Mucosa of gallbladder (tissue), 1 donor: ENCODE measurements around the gene CYP1B1. TPM values are rescaled to one million over a fixed set of nuclear protein-coding genes. Genes with fewer than 3 reads are reported as not detected.
A peak's percentile ranks its signal among the peaks of the same experiment; 100 is the strongest.
"Not testable (repeated sequence)": the region's sequence is repeated elsewhere in the genome, so short reads cannot be mapped to it uniquely, and the experiment has no call there.

ENCODE experiments used
- DNase-seq: peaks from one replicate; pipeline ENCODE4 v3.0.0-alpha.2; 2020; ENCODE audit warnings: low spot score
- total RNA-seq: library from RNA; stranded (reverse); gene quantifications from one replicate; pipeline ENCODE4 v1.2.1, GENCODE V29; 2021
- donor health status: DM: no; HTN: no; CAD: no.

Gene CYP1B1
- 25.4 TPM for total RNA-seq

DNA sequence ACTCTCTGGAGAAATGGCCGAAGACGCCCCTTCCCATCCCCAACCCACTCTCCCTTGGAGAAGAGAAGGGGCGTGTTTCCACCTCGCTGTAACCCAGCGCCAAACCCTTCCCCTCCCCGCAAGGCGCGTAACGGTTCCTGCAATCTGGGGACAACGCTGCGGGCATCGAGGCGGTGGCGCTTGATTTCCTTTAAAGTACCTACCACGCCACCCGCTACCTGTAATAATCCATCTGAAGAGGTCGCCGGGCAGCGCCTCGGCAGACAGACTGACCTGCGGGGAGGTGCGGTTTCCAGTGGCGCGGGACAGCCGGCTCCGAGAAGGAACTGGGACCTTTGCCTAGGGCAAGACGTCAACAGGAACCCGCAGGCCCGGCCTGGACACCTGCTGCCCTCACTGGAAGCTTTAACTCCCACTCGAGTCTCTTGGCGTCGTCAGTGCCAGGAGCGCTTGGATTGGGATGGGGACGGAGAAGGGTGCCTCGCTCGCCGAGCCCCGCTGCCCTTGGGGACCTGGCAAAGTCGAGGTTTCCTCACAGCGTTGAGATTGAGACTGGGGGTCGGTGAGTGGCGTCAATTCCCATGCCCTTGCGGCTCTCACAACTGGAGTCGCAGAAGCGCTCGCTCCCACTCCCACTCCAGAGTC lies at the start of gene CYP1B1:
Gene CYP1B1, minus strand, starts transcription at position 645 of the 645 bp plus-strand sequence. CDS start 763 bp downstream, outside the sequence.
- DNase-seq, result no peak

DNA sequence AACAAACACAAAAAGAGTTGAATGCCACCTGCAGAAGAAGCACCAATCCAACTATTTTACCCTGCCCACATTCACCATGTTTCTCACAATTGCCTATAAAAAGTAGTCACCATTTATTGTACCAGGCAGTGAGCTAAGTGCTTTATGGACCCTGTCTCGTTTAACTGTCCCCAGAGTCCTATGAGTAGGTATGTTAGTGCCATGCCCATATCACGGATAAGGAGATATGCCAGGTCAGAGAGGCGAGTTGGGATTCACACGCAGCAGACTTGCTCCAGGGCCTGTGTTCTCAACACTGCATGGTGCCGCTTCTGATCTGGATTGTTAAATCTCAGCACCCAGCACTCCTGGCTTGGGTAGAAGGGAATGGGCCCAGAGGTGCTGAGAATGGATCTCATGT lies 49.1 kb upstream of the CYP1B1 start:
- no peak for DNase-seq

DNA sequence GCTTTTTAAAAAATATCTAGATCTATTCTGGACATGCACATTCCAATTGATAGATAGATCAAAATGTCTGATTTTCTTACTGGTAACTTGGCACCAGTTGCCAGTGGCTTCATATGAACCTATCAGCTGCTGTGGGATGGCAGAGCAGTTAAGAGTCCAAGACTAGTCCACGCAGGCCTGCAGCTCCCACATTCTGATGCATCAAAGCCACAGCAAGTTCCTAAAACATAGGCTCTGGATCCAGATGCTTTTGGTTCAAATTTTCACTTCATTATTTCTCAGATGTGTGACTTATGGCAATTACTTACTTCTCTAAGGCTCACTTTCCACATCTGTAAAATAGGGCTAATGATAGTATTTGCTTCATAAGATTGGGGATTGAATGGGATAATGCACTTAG lies 48.0 kb upstream of the CYP1B1 start:
- DNase-seq, result no peak

DNA sequence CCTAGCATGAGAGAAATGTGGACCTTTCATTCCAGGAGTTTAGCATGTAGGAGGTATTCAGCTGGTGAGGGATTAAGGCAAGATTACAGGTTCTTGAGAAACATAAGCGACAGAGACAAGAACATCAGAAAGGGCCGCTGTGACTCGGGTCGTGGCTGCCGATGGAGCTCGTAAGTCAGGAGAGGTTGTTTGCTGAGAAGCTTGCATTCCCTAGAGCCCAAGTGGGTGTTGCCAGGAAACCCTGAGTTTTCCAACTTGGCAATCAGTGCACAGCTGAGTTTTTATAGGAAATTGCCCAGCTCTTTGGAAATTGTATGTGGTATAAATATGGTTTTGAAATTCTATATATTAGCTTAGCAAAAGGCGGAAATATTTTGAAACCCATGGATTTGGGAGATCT lies 46.4 kb upstream of the CYP1B1 start:
- DNase-seq, result no peak

DNA sequence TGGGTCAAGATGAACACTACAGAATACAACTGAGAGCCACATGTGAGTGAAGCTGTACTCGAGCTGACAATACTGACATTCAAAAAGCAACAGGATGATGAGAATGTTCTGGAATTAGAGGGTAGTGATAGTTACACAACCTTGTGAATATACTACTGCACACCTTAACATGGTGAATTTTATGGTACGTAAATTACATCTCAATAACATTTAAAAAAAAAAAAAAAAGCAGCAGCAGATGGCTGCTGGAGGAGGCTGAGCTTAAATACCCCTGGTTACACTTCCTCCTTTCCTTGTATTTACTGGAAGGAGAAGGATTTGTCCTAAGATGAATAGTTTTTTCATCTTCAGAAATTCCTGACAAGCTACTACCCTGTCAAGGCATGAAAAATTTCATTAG lies 45.5 kb upstream of the CYP1B1 start:
- DNase-seq, result no peak

DNA sequence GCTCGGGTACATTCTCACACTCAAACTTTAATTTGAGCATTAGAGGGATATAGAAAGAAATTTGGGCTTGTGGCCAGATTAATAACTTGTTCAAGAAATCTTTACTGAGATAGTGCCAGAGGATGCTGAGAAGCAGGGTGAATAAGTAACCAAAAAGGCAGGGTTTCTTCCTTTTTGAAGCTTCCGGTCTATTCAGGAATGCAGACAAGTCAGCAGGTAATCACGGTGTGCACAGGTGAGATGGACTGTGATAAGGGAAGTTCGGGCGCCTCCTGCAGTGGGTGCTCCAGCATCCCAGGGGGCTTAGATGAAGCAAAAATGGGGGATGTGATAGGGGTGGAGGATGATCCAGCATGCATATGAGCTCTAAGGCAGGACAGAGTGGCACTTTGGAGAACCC lies 44.9 kb upstream of the CYP1B1 start:
- no peak for DNase-seq

DNA sequence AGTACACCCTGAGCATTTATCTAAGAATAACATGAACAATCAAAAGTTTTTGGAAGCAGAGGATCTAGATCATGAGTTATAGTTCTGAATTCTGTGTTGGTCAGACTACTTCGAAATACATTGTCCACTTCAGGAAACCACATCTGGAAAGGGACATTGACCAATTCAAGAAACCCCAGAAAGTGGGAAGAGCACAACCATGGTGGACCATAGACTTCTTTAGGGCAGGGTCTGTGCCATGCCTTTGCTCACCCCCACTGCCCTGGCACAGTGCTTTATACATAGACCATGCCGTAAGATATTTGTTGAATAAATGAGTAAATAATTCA lies 44.3 kb upstream of the CYP1B1 start:
- no peak for DNase-seq

DNA sequence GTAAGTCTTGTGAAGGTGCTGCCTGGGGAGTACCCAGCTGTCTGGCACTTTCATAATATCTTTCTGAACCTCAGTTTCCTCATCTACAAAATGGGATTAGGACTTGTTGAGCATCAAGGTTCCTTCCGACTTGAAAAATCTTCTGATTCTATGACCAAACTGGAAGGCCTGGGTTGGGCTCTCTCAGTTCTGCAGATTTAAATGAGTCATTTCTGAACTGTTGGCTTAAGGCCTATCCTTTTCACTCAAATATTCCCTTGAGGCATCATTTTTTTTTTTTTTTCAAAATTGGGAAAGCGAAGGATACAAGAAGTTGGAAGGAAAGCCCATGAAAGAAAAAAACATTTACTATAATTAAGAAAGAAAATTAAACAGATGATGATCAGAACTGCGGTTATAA lies 40.8 kb upstream of the CYP1B1 start:
- DNase-seq, result no peak

DNA sequence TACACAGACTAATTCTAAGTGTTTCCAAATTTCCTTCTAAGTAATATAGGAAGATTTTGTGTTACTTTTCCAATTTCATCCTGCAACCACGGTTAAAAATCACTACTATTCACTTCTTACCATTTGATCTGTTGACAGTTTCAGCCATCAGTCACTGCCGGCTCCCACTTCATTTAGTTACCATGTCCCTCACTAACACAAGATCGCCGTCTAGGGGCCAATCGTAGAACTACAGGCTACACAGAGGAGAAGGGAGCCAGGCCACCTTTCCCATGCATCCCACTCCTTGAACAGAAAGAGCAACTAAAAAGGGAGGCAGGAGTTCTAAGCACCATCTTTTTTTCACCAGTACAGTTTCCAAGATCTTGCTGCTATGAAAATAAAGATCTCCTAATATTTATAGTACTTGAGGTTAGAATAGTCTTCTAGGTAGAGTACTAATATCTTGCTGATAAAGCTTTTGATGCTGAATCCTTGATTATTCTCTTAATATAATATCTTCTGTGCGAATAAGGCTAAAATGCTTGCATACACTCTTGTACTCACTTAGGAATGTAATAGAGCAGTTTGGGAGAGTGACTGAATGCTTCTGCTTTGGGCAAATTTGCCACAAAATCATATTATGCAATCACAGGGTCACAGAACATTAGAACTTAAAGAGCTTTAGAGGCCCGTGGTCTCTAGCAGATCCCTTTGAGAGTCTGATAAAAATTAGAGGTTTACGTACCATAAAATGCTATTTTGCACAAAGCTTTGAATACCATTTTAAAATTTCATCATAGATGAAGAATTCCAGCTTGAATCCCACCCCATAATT lies 39.5 kb upstream of the CYP1B1 start:
- DNase-seq, result peak; percentile 81

DNA sequence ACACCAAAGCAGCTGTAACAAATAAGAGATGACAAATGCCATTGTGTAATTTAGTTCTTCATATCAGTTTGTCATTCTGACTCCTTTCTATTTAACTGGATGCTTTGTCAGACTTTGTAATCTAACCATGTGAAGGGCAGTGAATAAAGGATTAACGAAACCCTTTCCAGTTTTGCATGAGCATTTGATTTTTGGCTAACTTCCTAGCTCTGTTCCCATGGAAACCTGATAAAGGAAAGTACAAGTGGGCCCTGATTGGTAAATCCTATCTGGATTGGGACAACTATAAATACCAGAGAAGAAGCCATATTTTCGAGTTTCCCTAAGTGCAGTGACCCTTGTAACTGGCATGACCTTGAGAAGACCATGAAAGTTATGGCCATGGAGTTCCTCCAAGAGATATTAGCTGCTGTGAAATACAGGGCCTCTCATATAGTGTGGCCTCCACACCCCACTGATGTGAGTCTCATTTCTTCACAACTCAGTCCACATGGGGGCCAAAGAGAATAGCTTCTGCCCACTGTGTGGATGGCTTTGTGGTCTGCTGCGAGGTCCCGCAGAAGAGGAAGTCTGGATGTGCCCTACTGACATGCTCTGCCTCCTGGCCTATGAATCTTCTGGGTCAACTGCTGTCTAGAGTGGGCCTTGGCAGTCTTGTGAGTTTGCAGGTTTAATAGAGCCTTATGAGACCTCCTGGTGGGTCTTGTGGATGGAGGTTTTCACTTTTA lies 38.2 kb upstream of the CYP1B1 start:
- no peak for DNase-seq

DNA sequence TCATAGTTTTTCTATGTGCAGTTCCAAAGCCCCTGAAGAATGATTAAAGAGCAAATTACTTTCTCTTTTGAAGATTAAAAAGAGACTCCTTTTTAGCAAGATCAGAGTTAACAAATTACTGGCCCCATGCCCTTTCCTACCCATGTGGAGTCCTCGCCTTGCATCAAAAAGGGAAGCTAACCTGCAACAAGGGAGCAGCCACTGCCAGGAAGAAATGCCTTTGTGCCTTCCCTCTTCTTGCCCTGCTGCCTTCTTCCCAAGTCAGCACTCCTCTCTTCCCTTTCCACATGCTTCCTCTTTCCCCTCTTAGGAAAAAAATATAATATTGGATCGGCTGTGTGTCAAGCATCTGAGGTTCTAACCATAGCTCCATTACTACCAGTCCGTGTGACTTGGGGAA lies 37.1 kb upstream of the CYP1B1 start:
- DNase-seq, result no peak

DNA sequence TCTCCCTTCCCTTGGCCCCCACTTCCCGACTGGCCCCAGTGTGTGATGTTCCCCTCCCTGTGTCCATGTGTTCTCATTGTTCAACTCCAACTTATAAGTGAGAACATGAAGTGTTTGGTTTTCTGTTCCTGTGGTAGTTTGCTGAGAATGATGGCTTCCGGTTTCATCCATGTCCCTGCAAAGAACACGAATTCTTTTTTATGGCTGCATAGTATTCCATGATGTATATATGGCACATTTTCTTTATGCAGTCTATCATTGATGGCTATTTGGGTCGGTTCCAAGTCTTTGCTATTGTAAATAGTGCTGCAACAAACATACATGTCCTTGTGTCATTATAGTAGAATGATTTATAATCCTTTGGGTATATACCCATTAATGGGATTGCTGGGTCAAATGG lies 35.4 kb upstream of the CYP1B1 start:
- not testable (repeated sequence) for DNase-seq

DNA sequence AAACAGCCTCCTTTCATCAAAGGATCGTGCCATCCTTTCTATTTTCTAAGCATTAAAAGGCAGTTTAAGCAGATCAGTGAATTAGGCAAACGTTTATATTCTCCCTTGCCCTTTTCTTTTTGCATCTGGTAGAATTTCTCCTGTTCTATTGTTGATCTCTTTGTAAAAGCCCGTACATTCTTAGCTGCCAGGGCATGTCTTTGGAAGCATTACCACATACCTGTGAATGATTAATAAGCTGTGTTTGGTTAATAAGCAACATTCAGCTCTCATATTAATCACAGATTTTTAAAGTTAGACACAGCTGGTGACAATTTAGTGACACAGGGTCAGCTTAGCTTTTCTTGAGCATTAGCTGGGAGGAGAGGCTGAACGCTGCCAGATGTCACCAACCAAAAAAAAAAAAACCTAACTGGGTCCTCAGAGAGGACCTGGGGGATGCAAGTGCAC lies 33.8 kb upstream of the CYP1B1 start:
- no peak for DNase-seq

DNA sequence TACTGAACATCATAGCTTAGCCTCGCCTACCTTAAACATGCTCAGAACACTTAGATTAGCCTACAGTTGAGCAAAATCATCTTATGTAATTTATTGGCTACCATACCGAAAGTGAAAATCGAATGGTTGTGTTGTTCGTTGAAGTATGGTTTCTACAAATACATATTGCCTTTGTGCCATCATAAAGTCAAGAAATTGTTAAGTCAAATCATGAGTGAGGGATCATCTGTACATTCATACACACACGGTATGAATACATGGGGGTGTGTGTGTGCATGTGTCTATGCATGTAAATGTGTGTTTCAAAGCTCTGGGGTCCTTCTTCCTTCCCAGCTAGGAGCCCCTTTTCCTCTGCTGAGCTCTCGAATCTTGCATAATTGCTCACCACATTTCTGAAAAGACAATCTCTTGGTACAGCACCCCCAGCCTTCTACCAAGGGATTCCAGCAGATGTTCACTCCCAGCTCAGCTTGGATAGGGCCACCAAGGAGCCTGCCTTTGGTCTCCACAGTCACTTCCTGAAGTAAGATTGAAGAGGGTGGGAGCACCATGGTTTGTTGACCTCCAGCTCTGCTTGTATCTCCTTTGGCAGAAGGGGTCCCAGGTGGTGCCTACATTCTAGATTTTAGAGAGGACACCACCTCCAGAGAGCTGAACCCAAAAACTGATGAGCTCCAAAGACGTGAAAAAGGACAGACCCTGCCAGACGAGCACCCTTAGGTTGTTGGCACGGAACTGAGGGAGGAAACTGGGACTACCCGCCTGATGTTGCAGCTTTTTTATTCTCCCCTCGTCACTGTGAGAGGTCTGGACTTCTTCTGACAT lies 33.2 kb upstream of the CYP1B1 start:
- DNase-seq, result no peak

DNA sequence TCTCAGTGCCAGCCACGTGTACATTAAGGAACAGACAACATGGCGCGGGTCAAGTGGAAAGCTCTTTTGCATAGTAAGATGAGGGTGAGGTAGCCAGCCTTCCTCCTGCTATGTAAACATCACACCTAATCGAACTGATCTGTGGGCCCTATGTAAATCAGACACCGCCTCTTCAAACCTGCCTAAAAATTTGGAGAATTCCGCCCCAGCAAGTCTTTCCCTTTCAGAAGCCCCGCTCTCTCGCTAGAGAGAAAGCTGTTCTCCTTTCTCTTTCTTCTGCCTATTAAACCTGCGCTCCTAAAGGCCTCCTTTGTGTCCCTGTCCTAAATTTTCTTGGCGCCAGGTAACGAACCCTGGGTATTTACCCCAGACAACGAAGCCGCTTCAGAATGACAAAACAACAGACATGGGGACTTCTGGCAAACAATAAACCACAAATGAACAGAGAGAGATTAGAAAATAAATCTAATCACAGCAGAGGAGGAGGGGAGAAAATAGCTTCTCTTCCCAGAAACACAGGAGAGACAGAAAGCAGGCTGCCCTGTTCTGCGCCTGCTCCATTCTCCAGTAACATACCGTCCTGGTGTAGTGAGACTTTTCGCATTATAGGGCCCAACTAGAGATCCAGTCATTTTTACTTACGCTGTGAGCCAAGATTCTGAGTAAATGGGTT lies 31.9 kb upstream of the CYP1B1 start:
- no peak for DNase-seq

DNA sequence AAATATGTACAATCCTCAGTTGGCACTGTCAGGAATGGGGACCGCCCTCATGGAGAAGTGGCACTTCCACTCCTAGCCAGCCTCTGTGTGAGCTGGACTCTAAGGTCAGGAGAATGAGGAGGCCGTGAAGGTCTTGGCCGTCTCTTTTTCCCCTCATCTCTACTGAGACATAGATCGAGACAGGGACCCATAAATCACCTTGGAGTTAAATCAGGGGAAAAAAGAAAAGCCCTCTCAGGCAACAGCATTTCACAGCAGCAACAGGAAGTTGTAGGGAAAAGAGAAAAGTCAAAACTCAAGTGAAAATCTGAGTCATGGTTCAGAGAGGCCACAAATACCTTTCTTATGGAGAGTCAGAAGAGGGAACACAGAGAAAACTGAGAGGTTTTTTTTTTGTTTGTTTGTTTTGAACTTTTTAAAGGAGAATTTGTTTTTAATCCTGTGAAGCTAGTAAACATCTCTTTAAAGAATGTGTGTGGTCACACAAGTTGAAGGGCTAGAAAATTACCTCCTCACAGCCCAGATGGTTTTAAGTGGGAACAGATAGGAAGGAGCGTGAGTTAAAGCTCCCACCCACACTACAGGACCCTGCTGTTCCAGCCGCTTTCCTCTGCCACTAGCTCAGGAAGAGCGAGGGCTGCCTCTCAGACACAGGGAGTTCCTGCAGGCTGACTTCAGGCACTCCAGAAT lies 30.6 kb upstream of the CYP1B1 start:
- no peak for DNase-seq

DNA sequence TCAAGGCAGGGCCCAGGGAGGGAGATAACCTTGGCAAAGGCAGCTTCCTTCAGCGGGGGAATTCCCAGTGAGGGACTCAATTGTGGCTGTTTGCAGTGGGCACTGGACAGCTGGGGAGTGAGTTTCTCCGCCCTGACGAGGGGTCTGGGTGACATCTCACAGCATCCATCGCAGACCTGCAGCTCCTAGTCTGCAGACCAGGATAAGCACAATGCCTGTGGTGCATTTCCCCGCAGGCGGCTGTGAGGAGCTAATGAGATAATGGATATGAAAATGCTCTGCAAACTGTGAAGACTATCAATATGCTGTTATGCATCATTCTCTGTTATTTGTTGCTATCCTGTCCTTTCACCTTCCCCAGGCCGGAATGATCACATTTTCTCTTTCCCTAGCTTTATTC lies 30.0 kb upstream of the CYP1B1 start:
- DNase-seq, result no peak

DNA sequence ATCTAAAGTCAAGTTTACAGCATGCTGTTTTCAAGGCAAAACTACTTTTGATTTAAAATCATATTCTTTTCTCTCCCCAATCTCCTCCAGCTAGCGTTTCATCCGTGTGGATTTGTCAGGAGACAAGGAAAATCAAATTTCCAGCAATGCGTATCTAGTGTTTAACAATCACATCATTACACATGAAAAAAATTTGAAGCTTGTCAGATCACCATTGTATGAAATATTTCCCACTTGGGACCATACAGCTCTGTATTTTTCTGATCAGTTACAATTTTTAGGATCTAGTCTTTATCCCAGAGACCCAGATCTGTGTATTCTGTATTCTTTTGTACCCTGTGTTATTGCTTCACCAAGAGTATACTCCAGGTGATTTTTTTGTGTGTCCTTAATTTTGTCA lies 28.6 kb upstream of the CYP1B1 start:
- DNase-seq, result no peak

DNA sequence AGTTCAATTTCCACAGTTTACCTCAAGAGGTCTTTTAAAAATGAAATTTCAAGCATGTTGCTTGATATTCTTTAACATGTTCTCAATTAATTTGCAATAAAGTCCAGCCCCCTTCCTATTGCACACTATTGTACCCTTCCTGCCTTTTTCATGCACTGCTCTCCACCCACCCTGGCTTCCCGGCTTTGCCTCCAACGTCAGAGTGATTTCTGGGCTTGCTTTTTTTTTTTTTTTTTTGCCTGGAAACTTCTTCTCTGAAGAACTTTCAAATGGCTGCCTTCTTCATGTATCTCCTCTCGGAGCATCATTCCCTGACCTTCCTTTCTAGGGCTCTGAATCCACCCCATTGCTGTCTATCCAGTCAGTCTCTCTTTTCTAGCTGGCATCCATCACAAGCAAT lies 24.4 kb upstream of the CYP1B1 start:
- no peak for DNase-seq

DNA sequence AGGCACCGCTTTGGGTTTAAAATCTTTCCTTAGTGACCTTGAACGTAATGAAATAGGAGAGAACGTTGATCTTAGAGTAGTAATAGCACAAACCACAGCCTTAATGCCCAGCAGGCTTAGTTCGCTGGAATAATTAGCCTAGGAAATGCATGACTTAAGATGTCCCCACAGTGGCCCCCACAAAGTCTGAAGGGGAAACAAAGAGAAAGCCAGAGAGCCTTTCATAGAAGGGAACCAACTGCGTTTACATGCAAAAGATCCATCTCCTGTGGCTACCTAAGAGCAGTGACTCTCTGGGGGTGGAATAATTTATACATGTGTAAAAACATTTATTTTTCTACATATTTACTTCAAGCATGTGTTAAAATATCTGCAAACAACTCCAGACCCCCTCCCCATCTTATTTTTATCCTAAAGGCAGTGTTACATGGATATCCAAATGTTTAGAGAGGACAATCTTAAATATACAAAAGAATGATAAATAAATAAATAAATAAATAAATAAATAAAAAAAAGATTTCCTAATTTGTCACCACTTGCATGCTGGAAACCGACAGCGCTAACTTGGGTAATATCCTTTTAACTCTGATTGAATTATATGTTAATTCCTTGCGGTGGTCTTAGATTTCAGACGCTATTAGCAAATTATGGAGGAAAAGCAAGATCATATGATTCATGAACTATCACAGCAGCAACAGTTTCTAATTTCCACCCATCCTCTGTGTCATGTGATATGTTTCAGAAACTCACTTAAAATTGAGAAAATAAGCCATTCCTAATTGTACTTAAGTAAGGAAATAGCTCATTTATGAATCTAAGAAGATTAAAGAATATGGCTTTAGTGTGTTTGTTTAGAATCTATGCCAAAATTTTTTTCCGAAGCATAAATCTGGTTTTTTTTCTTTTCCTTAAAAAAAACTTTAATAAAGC lies 23.4 kb upstream of the CYP1B1 start:
- no peak for DNase-seq
